A549 treated with AZD2906 at 1 μM for 4 hours (cell line): ENCODE data around the gene TCHP. TPM values are rescaled to one million over a fixed set of nuclear protein-coding genes. Genes with fewer than 3 reads are reported as not detected.

Experiments used
- total RNA-seq: library from RNA; stranded (reverse); fragments of 200-300 nt; extraction: Qiagen RNA extraction; gene quantifications from 5 replicates; pipeline ENCODE4 v1.2.3, GENCODE V29; 2022

The TCHP gene, protein sequence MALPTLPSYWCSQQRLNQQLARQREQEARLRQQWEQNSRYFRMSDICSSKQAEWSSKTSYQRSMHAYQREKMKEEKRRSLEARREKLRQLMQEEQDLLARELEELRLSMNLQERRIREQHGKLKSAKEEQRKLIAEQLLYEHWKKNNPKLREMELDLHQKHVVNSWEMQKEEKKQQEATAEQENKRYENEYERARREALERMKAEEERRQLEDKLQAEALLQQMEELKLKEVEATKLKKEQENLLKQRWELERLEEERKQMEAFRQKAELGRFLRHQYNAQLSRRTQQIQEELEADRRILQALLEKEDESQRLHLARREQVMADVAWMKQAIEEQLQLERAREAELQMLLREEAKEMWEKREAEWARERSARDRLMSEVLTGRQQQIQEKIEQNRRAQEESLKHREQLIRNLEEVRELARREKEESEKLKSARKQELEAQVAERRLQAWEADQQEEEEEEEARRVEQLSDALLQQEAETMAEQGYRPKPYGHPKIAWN
- total RNA-seq: 15.2 to 17.6 TPM (median 16.0 TPM) in 5 replicates

DNA sequence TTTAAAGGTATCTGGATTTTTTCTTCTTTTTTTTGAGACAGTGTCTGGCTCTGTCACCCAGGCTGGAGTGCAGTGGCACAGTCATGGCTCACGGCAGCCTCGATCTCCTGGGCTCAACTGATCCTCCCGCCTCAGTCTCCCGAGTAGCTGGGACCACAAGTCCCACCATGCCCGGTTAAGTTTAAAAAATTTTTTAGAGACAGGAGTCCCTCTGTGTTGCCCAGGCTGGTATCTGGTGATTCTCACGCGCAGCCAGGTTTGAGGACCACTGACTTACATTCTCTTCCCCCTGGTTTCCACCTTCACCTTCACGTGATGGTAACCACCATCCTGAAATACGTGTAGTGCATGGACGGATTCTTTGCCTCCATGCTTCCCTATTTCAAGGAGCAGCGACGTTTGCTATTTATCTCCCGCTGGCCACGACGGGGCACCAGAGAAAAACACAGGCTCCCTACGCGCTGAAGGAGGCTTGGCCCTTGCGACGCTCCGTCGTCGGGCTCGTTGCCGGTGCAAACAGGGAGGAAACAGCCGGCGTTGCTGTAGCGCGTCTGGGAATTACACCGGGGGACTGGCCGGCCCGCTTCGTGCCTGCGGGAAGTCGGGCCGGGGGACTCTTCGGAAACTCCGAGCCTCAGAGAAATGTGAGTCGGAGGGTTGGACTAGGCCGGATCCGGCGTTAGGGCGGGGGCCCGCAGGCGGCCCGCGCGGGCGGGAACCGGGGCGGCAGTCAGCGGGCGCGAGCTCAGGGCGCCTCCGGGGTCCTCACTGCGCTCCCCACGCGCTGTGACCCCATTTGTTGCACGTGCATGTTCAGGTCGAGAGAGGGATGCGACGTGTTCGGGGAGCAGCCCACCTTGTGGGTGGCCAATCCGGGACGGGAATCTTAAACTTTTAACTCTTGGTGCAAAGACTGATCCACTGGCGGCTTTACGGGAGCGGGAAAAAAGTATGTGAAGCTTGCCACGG is at the start of gene TCHP:
Gene TCHP, plus strand, starts transcription at position 492 of the 969 bp plus-strand sequence. CDS start 2,753 bp downstream, outside the sequence.

DNA sequence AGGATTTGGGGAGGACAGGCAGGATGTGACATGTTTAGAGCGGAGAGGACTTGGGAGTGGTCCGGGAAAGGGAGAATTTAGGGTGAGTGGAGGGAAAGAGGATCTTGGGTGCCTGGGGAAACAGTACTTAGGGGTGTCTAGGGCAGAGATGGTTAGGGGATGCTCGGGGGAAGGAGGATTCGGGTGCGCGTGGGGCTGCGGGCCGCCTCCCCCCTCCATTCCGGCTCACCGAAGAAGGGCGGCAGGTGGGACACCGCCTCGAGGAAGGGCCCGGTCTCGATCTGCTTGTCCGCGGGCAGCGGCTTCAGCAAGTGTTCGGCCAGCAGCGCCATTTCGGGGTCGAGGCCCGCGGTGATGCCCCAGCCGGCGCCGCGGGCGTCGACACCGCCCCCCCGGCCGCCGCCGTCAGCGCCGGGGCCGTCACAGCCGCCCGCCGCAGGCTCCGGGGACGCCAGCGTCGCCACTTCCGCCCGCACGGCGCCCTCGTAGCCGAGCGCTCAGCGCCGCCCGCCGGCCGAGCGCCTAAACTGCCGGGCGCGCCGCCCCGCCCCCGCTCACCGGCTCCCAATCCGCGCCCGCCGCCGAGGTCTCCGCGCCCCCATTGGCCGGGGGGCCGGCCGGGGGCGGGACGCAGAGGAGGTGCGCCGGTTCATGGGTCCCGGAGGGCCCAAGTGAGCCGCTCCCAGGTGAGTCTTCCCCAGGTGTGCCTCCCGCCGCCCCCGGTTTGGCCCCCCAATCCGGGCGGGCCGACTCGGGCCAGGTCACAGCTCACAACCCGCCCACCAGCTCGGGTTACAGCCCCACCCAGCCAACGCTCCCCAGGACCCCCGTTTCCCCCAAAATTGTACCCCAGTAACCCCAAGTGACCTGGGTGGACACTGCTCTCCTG is 19.8 kb upstream of the TCHP start, which contains the start of gene GLTP:
Gene GLTP, minus strand, starts transcription at position 499 of the 889 bp plus-strand sequence. Its CDS starts 167 bp downstream, at position 332.

Other genes with a start within 250 kb of the TCHP start
- gene FAM222A, start 186.4 kb upstream of the TCHP start, total RNA-seq: 3.4 to 5.7 TPM (median 4.6 TPM) in 5 replicates
- 0.07 to 0.11 TPM (median 0.08 TPM) in 5 replicates for gene TRPV4, start 66.9 kb upstream of the TCHP start, total RNA-seq
- 18.0 to 20.3 TPM (median 19.2 TPM) in 5 replicates for gene GLTP, start 19.7 kb upstream of the TCHP start, total RNA-seq
- gene GIT2, start 96.1 kb downstream of the TCHP start, total RNA-seq: 16.5 to 20.2 TPM (median 18.8 TPM) in 5 replicates
- 13.6 to 20.7 TPM (median 14.7 TPM) in 5 replicates for gene ANKRD13A, start 99.2 kb downstream of the TCHP start, total RNA-seq
- gene C12orf76, start 148.2 kb downstream of the TCHP start, total RNA-seq: 6.6 to 7.6 TPM (median 7.0 TPM) in 5 replicates
- 12.1 to 22.4 TPM (median 16.6 TPM) in 5 replicates for gene IFT81, start 224.1 kb downstream of the TCHP start, total RNA-seq